Activated T-cell treated with anti-CD3 and anti-CD28 coated beads, Interleukin-2, amount 50 U/mL, for 24 hours (primary cell): ENCODE measurements around the gene STEAP2.
A peak's percentile ranks its signal among the peaks of the same experiment; 100 is the strongest.

Experiments
- DNase-seq: peaks from one replicate; pipeline ENCODE4 v3.0.0-alpha.2; 2020
- H3K27ac Mint-ChIP-seq: 2 replicates; pipeline ENCODE4 v1.8.0; 2020; ENCODE audit warnings: mild to moderate bottlenecking, mixed read lengths
- H3K27me3 Mint-ChIP-seq: 2 replicates; pipeline ENCODE4 v1.8.0; 2020; ENCODE audit warnings: mixed read lengths
- H3K36me3 Mint-ChIP-seq: 2 replicates; pipeline ENCODE4 v1.8.0; 2020; ENCODE audit warnings: low read depth, mixed read lengths
- H3K4me1 Mint-ChIP-seq: 2 replicates; pipeline ENCODE4 v1.8.0; 2020; ENCODE audit warnings: low read depth, mixed read lengths
- H3K4me3 Mint-ChIP-seq: 2 replicates; pipeline ENCODE4 v1.8.0; 2020; ENCODE audit warnings: mild to moderate bottlenecking, moderate library complexity, mixed read lengths
- H3K9me3 Mint-ChIP-seq: 2 replicates; pipeline ENCODE4 v1.8.0; 2020; ENCODE audit warnings: mixed read lengths

The STEAP2 gene

GRCh38 chr7:90211391-90212148 lies at the start of gene STEAP2:
Gene STEAP2 (plus strand): TSS chr7:90211740. CDS start chr7:90225083, 13,343 bp downstream.
- Mint-ChIP-seq H3K27ac (no peak within 1 kb of the TSS), H3K36me3 (no peaks in the 10 kb centered on the region), H3K9me3 (no peaks in the 10 kb centered on the region), H3K27me3 (peaks cover 13% of the 10 kb centered on the region), H3K4me3 (peak within 1 kb of the TSS; percentile 48), H3K4me1 (peaks cover 5% of the 10 kb centered on the region)
- peak; percentile 51 for DNase-seq

- Mint-ChIP-seq H3K9me3 (no peaks in the 10 kb centered on the region), H3K27ac (no peak overlapping the region), H3K4me3 (no peak overlapping the region), H3K36me3 (no peaks in the 10 kb centered on the region), H3K27me3 (peaks cover 36% of the 10 kb centered on the region), H3K4me1 (no peaks in the 10 kb centered on the region)
- no peak for DNase-seq
Measured at GRCh38 chr7:90163534-90163933, 48.0 kb upstream of the STEAP2 start.

GRCh38 chr7:90165724-90166123 lies 45.8 kb upstream of the STEAP2 start:
- peaks cover 38% of the 10 kb centered on the region for H3K27me3 Mint-ChIP-seq
- no peaks in the 10 kb centered on the region for H3K9me3 Mint-ChIP-seq
- DNase-seq = no peak
- H3K4me3 Mint-ChIP-seq = no peak overlapping the region
- no peak overlapping the region for H3K27ac Mint-ChIP-seq
- H3K36me3 Mint-ChIP-seq = no peaks in the 10 kb centered on the region
- no peaks in the 10 kb centered on the region for H3K4me1 Mint-ChIP-seq

DNA sequence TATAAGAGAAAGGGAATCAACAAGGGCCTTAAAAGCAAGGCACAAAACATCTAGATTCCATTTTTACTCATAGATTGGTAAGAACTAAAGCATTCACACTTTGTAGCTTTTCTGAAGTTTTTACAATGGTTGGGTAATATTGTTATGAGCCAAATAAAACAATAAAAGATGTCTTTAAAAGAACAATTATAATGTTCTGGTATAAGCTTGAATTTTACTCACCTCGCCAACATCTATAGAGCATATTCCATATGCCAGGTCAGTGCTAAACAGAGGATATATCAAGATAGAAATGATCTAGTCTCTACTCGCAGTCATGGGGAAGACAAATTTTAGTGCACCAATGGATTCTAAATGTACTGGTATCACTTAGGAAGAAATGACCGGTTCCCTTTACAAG lies 45.4 kb upstream of the STEAP2 start:
- Mint-ChIP-seq H3K4me1 (no peaks in the 10 kb centered on the region), H3K27me3 (peaks cover 39% of the 10 kb centered on the region), H3K27ac (no peak overlapping the region), H3K9me3 (no peaks in the 10 kb centered on the region), H3K4me3 (no peak overlapping the region), H3K36me3 (no peaks in the 10 kb centered on the region)
- DNase-seq = no peak

GRCh38 chr7:90167361-90167760 lies 44.2 kb upstream of the STEAP2 start:
- Mint-ChIP-seq H3K27ac (no peak overlapping the region), H3K9me3 (no peaks in the 10 kb centered on the region), H3K36me3 (no peaks in the 10 kb centered on the region), H3K27me3 (peaks cover 49% of the 10 kb centered on the region), H3K4me1 (no peaks in the 10 kb centered on the region), H3K4me3 (no peak overlapping the region)
- no peak for DNase-seq

DNA sequence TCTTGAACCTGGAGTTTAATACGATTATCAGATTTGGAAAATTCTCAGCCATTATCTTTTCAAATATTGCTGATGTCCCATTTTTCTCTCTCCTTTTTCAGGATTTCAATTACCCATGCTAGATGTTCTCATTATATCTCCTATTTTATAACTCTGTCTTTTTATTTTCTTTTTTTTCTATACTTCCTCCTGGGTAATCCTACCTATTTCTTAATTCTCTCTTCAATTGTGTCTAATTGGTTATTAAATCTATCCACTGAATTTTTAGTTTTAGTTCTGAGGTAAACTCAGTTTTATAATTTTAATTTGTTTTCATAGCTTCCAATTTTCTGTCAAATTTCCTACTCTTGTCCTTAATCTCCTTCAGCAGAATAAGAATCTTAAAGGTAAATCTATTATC lies 41.6 kb upstream of the STEAP2 start:
- H3K4me3 Mint-ChIP-seq = no peak overlapping the region
- no peak overlapping the region for H3K27ac Mint-ChIP-seq
- H3K36me3 Mint-ChIP-seq = no peaks in the 10 kb centered on the region
- DNase-seq = no peak
- peaks cover 37% of the 10 kb centered on the region for H3K27me3 Mint-ChIP-seq
- H3K9me3 Mint-ChIP-seq = no peaks in the 10 kb centered on the region
- no peaks in the 10 kb centered on the region for H3K4me1 Mint-ChIP-seq

DNA sequence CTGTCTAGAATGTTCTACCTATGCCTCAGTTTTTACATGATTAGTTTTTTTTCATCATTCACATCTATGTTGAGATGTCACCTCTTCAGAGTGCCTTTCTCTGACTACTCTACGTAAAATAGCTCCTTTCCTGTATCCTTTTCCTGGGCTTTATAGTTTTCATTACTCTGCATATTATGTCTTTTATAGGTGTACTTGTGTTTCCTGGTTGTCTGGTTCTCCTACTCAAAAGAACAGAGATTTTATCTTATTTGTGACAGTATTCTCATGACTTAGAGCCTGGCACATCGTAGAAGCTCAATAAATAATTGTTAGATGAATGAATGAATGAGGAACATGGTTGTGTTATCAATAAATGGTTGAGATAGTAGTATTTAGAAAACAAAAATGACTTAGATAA lies 39.4 kb upstream of the STEAP2 start:
- Mint-ChIP-seq H3K27me3 (peaks cover 28% of the 10 kb centered on the region), H3K4me3 (no peak overlapping the region), H3K4me1 (no peaks in the 10 kb centered on the region), H3K36me3 (no peaks in the 10 kb centered on the region), H3K9me3 (no peaks in the 10 kb centered on the region), H3K27ac (no peak overlapping the region)
- no peak for DNase-seq

DNA sequence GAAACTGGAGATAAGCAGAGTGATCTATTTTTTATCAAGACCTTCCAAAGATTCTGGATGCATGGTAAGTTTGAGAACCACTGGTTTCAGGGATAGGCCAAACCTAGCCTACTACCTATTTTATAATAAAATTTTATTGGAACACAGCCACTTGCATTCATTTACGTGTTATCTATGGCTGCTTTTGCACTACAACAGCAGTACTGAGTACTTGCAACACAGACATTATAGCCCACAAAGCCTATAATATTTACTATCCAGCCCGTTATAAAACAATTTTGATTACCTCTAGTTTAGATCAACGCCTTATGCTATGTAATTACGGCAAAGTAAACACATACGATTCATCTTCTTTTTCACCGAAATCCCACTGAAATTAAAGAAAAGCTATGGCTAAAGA lies 38.9 kb upstream of the STEAP2 start:
- Mint-ChIP-seq H3K36me3 (no peaks in the 10 kb centered on the region), H3K9me3 (no peaks in the 10 kb centered on the region), H3K27me3 (peaks cover 31% of the 10 kb centered on the region), H3K4me1 (no peaks in the 10 kb centered on the region), H3K27ac (no peak overlapping the region), H3K4me3 (no peak overlapping the region)
- DNase-seq = no peak

DNA sequence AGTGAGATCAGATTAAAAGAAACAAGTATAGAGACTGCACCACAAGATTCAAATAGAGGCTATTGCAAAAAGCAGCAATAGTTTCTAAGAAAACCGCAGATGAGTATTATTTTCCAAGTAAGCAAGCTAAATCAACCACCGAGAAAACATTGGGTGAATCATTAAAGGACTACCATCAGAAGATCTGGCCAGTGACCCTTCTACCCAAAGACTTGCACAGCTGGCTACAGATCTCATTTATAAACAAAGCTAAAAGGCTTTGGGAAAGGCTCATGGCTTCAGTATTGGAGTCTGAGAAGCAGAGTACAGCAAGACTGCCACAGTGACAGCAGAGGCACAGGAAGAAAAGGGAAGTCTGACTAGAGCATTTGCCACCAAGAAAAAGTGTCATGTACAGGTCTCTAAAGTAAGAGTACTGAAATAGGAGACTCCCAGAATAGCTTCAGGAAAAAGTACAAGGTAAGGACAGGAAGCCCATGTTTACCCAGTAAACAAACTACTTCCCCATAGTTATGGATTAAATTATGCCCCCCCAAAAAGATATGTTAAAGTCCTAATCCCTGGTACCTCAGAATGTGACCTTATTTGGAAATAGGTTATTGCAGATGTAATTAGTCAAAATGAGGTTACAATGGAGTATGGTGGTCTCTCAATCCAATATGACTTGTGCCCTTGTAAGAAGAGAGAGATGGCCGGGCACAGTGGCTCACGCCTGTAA lies 38.3 kb upstream of the STEAP2 start:
- Mint-ChIP-seq H3K27ac (no peak overlapping the region), H3K27me3 (peaks cover 31% of the 10 kb centered on the region), H3K9me3 (no peaks in the 10 kb centered on the region), H3K4me1 (peaks cover 3% of the 10 kb centered on the region), H3K36me3 (no peaks in the 10 kb centered on the region), H3K4me3 (no peak overlapping the region)
- no peak for DNase-seq

DNA sequence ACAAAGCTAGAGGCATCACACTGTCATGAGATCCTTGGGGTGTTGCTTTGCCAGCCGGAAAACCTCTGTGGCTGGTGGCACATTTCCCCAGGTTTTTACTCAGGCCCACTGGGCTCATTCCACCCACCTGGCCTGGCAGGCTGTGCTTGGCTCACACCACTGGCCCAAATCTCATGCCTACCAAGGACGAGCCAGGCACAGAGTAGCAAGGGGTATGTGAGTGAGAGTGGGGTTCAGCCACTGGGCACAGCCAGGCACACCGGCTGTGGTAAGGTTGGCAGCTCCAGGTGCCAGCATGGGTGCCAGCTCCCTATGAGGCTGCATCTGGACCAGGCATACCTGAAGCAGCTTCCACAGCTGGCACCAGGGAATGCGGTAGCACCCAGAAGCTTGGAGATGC lies 35.9 kb upstream of the STEAP2 start:
- Mint-ChIP-seq H3K36me3 (no peaks in the 10 kb centered on the region), H3K27ac (no peak overlapping the region), H3K27me3 (peaks cover 25% of the 10 kb centered on the region), H3K9me3 (no peaks in the 10 kb centered on the region), H3K4me1 (peaks cover 22% of the 10 kb centered on the region), H3K4me3 (no peak overlapping the region)
- no peak for DNase-seq

GRCh38 chr7:90176195-90176594 lies 35.3 kb upstream of the STEAP2 start:
- Mint-ChIP-seq H3K27ac (no peak overlapping the region), H3K4me3 (no peak overlapping the region)
- DNase-seq = no peak

DNA sequence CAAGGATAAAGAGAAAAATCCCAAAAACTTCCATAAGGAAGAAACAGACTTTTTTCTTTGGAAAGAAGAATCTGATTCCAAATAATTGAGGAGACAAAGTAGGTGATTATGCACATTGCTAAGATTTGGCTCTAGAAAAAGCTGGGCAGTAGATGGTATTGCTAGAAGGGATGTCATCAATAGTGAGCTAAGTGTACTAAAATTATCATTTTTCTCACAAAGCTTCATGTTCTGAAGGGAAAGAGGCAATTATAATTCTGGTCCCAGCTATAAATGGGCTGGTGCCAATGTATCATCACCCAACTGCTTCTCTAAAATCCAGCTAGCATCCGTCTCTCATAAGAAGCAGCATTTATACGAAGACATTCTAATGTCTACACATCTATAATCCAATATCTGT lies 33.4 kb upstream of the STEAP2 start:
- H3K4me3 Mint-ChIP-seq = no peak overlapping the region
- H3K27ac Mint-ChIP-seq = no peak overlapping the region

More at GRCh38 chr7:90176195-90176594, 35.3 kb upstream of the STEAP2 start:
- Mint-ChIP-seq H3K36me3 (no peaks in the 10 kb centered on the region), H3K27me3 (peaks cover 21% of the 10 kb centered on the region), H3K4me1 (peaks cover 23% of the 10 kb centered on the region), H3K9me3 (no peaks in the 10 kb centered on the region)

DNA sequence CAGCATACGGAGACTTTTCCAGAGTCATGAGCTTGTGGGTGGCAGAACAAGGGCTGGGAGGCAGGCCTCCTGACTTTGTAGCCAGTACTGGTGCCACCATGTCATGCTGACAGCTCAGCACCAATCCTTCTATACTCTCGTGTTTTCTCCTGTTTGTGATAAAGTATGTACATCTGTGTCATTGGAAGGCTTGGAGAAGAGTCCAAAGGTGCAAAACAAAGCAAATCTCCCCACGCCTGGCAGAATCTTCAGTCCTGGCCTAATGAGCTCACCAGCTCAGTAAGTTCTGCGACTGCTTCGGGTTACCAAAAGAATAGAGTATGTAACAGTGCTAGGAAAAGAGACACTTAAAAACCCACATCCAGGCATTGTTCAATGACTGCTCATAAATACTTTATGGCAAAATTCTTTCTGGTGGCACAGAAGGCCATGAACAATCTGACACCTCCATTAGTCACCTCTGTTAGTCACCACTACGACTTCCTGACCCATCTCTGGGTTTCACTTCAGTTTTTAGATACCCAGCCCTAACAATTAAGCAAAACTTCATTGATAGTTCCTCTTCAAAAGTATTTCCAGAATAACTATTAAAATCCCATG lies 32.8 kb upstream of the STEAP2 start:
- Mint-ChIP-seq H3K27ac (peak overlapping the region; percentile 81), H3K9me3 (no peaks in the 10 kb centered on the region), H3K36me3 (no peaks in the 10 kb centered on the region), H3K4me3 (no peak overlapping the region), H3K27me3 (peaks cover 6% of the 10 kb centered on the region), H3K4me1 (peaks cover 25% of the 10 kb centered on the region)
- DNase-seq = no peak

More for the DNA sequence above, 33.4 kb upstream of the STEAP2 start:
- Mint-ChIP-seq H3K36me3 (no peaks in the 10 kb centered on the region), H3K9me3 (no peaks in the 10 kb centered on the region), H3K4me1 (peaks cover 23% of the 10 kb centered on the region), H3K27me3 (peaks cover 10% of the 10 kb centered on the region)
- no peak for DNase-seq

GRCh38 chr7:90180011-90180585 lies 31.4 kb upstream of the STEAP2 start:
- Mint-ChIP-seq H3K27me3 (peaks cover 5% of the 10 kb centered on the region), H3K4me1 (peaks cover 25% of the 10 kb centered on the region), H3K9me3 (no peaks in the 10 kb centered on the region), H3K4me3 (no peak overlapping the region), H3K27ac (no peak overlapping the region), H3K36me3 (no peaks in the 10 kb centered on the region)
- no peak for DNase-seq

DNA sequence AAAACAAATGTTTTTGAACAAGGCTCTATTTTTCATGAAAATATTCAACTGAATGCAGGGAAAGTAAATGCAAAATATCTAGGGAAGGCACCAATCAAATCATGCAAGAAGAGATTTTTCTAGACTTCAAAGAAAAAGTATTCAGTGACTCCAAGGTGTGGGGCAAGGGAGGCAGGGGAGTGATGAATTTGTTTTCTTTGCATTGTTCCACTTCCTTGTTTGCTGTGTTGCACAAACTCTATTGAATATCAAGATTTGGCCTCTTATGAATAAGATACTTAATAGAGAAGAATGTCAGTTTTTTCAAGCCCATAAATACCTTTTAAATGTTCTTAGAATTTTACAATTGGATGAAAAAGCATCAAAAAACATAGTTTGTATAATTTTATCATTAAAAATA lies 30.9 kb upstream of the STEAP2 start:
- H3K4me3 Mint-ChIP-seq = no peak overlapping the region

More for the DNA sequence above, 30.9 kb upstream of the STEAP2 start:
- Mint-ChIP-seq H3K9me3 (no peaks in the 10 kb centered on the region), H3K27me3 (peaks cover 5% of the 10 kb centered on the region), H3K27ac (no peak overlapping the region), H3K4me1 (peaks cover 25% of the 10 kb centered on the region), H3K36me3 (no peaks in the 10 kb centered on the region)
- DNase-seq = no peak
